Panc1 (cell line): Measurements from ENCODE around the gene NFE2L3. TPM values are rescaled to one million over a fixed set of nuclear protein-coding genes. Genes with fewer than 3 reads are reported as not detected.

Experiments
- ATAC-seq: fragments of 200-7000 bp; cut with Tn5 transposase; 2 replicates; pipeline ENCODE4 v1.9.1; 2020; ENCODE audit warnings: mild to moderate bottlenecking, moderate library complexity
- BruUV-seq: library from RNA; stranded (reverse); fragments of 400-500 nt; replicated peaks from 2 replicates; lab custom pipeline; 2021; lab: Mats Ljungman, UMichigan
- CTCF ChIA-PET: fragments of 300-600 bp; sonication (Branson Sonifier 250); formaldehyde crosslinking; loops from one replicate; lab custom pipeline; 2022; ENCODE audit warnings: antibody characterized with exemption; lab: Charles Lee
- POLR2A ChIA-PET: fragments of 300-600 bp; sonication (Branson Sonifier 250); formaldehyde crosslinking; loops from one replicate; lab custom pipeline; 2022; ENCODE audit warnings: antibody characterized with exemption; lab: Charles Lee
- DNase-seq: peaks from one replicate; pipeline ENCODE4 v3.0.0-alpha.2; 2010; ENCODE audit warnings: low read depth, low spot score
- H3K27ac ChIP-seq: 2 replicates; pipeline ENCODE4 v1.5.1; 2011; ENCODE audit warnings: mild to moderate bottlenecking, low read length, inconsistent platforms
- H3K27me3 ChIP-seq: fragments of 200-500 bp; sonication (Bioruptor generic); 2 replicates; pipeline ENCODE4 v1.6.0; 2014; ENCODE audit warnings: low read length, inconsistent platforms; ENCODE audit not compliant: control insufficient read depth, insufficient read depth
- H3K36me3 ChIP-seq: fragments of 200-500 bp; sonication (Bioruptor generic); 2 replicates; pipeline ENCODE4 v1.5.1; 2014; ENCODE audit warnings: inconsistent platforms, mild to moderate bottlenecking, low read length, moderate library complexity; ENCODE audit not compliant: control insufficient read depth, insufficient read depth
- H3K4me1 ChIP-seq: 2 replicates; pipeline ENCODE4 v1.5.1; 2011; ENCODE audit warnings: inconsistent platforms, mild to moderate bottlenecking, low read length, moderate library complexity; ENCODE audit not compliant: control insufficient read depth, insufficient read depth
- H3K4me3 ChIP-seq, 2 experiments: 2 replicates each; pipeline ENCODE4 v1.5.1; 2011 to 2012; ENCODE audit warnings: low read depth in 2 of 2, low read length in 2 of 2, mild to moderate bottlenecking in 2 of 2, inconsistent platforms in 1 of 2, moderate library complexity in 1 of 2
- H3K9me3 ChIP-seq: fragments of 200-500 bp; sonication (Bioruptor generic); 2 replicates; pipeline ENCODE4 v1.5.1; 2014; ENCODE audit warnings: low read depth, mild to moderate bottlenecking, inconsistent platforms, low read length, moderate library complexity; ENCODE audit not compliant: control insufficient read depth, insufficient read depth
- CTCF ChIP-seq: fragments of 450-650 bp; IDR thresholded peaks from 2 replicates; pipeline ENCODE4 v1.5.1; 2017; ENCODE audit warnings: mild to moderate bottlenecking
- POLR2AphosphoS5 ChIP-seq: IDR thresholded peaks from 2 replicates; pipeline ENCODE4 v1.6.1; 2012; ENCODE audit warnings: mild to moderate bottlenecking, low read depth, low read length, moderate library complexity
- REST ChIP-seq, 2 experiments: IDR thresholded peaks; 2 replicates each; pipeline ENCODE4 v1.6.1; 2011 to 2012; ENCODE audit warnings: low read depth in 2 of 2, control low read depth in 1 of 2, low read length in 1 of 2, mild to moderate bottlenecking in 1 of 2, moderate library complexity in 1 of 2; ENCODE audit not compliant: insufficient read depth in 1 of 2
- SIN3A ChIP-seq: IDR thresholded peaks from 2 replicates; pipeline ENCODE4 v1.6.1; 2012; ENCODE audit warnings: low read depth, mild to moderate bottlenecking, low read length, moderate library complexity, borderline replicate concordance; ENCODE audit not compliant: insufficient read depth
- TCF7L2 ChIP-seq: IDR thresholded peaks from 2 replicates; pipeline ENCODE4 v1.6.1; 2011; ENCODE audit warnings: mild to moderate bottlenecking, low read depth, low read length, inconsistent platforms
- in situ Hi-C: cut with HindIII; loops from 2 replicates; pipeline ENCODE4 v1.10.0; 2016; ENCODE audit warnings: low sequenced_read_pairs, low pct_unique_long_range_greater_than_20kb
- intact Hi-C: fragments of 100-400 bp; cut with micrococcal nuclease; formaldehyde crosslinking; loops from one replicate; pipeline ENCODE4 v1.10.0; 2022; ENCODE audit not compliant: unreplicated experiment
- total RNA-seq: library from RNA; stranded (reverse); gene quantifications from one replicate; pipeline ENCODE4 v1.2.1, GENCODE V29; 2021; ENCODE audit not compliant: unreplicated experiment

NFE2L3 gene
- total RNA-seq, 1 experiment from 2014 or later, result 78.5 TPM

DNA sequence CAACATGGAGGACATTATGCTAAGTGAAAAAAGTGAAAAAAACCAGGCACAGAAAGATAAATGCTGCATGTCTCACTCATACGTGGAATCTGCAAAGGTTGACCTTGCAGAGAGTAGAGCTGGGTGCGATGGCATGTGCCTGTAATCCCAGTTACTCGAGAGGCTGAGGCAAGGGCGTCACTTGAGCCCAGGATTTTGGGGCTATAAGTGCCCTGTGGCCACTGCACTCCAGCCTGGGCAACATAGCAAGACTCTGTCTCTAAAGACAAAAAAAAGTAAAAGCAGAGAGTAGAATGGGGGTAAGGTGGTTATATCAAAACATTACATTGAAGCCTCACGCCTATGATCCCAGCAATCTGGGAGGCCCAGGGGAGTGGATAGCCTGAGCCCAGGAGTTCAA is 72.4 kb downstream of the NFE2L3 start:
- intact Hi-C loops (no loop called here), in situ Hi-C loops (no loop called here)
- TF ChIP-seq POLR2AphosphoS5 (no peak), SIN3A (no peak), REST (IDR thresholded peaks at IDR 0.05; ENCODE audit: insufficient read depth in 1 of 2, low read depth in 2 of 2, low read length in 1 of 2) (no peak), TCF7L2 (no peak), CTCF (no peak)
- H3K27me3 ChIP-seq, result no peaks in the 10 kb centered on the region
- DNase-seq, result no peak
- H3K36me3 ChIP-seq, result no peaks in the 10 kb centered on the region
- POLR2A ChIA-PET, result no interaction called here
- no peaks in the 10 kb centered on the region for H3K4me1 ChIP-seq
- ATAC-seq, result no peak
- no peak overlapping the region for H3K27ac ChIP-seq
- CTCF ChIA-PET, result interaction anchor here (0.7 kb wide), 1 partner anchor 289 kb away, joined by 3 read pairs; no protein-coding TSS in a partner anchor
- H3K4me3 ChIP-seq, result no peak overlapping the region
- no TSS peak for BruUV-seq
- H3K9me3 ChIP-seq, result no peaks in the 10 kb centered on the region

GRCh38 chr7:26227987-26228386 is 76.0 kb downstream of the NFE2L3 start:
- Histone ChIP-seq H3K4me1 (no peaks in the 10 kb centered on the region), H3K9me3 (no peaks in the 10 kb centered on the region), H3K27ac (no peak overlapping the region), H3K36me3 (no peaks in the 10 kb centered on the region), H3K4me3 (no peak overlapping the region), H3K27me3 (no peaks in the 10 kb centered on the region; the same call in 1 of the 2 replicates)
- no TSS peak for BruUV-seq
- no peak for TF ChIP-seq CTCF
- ATAC-seq (no peak), DNase-seq (no peak)
- POLR2A ChIA-PET, result interaction anchor here (0.7 kb wide), 1 partner anchor 17 kb away, joined by 4 read pairs; no protein-coding TSS in a partner anchor
- intact Hi-C loops (no loop called here), in situ Hi-C loops (no loop called here)
- CTCF ChIA-PET, result no interaction called here
